Heart right ventricle (tissue), 16 donors: Measurements from ENCODE around the gene FUT3. TPM values are rescaled to one million over a fixed set of nuclear protein-coding genes. Genes with fewer than 3 reads are reported as not detected.

ENCODE experiments used
- ATAC-seq, 8 donors: fragments of 200-7000 bp; cut with Tn5 transposase; one replicate each; pipeline ENCODE4 v1.9.1; 2020; ENCODE audit warnings: mild to moderate bottlenecking in 8 of 8, moderate library complexity in 8 of 8, moderate number of reproducible peaks in 1 of 8
- DNase-seq, 2 donors: peaks; one replicate each; pipeline ENCODE4 v3.0.0-alpha.2; 2020
- H3K27ac ChIP-seq, 10 donors: fragments of 200-600 bp; sonication (generic) in 2 of 10; one replicate each; pipeline versions ENCODE4 v1.5.0 to v1.8.0; 2020 to 2022; ENCODE audit warnings: mild to moderate bottlenecking in 3 of 10
- H3K27me3 ChIP-seq, 7 donors: fragments of 200-600 bp; one replicate each; pipeline ENCODE4 v1.8.0; 2021 to 2022; ENCODE audit warnings: mild to moderate bottlenecking in 2 of 7
- H3K36me3 ChIP-seq, 9 donors: fragments of 200-600 bp; sonication (generic) in 1 of 9; one replicate each; pipeline versions ENCODE4 v1.5.0 to v1.8.0; 2020 to 2022; ENCODE audit warnings: mild to moderate bottlenecking in 2 of 9
- H3K4me1 ChIP-seq, 9 donors: fragments of 200-600 bp; sonication (generic) in 1 of 9; one replicate each; pipeline versions ENCODE4 v1.5.0 to v1.8.0; 2020 to 2022; ENCODE audit warnings: mild to moderate bottlenecking in 4 of 9
- H3K4me3 ChIP-seq, 10 donors: fragments of 200-600 bp; sonication (generic) in 2 of 10; one replicate each; pipeline versions ENCODE4 v1.5.0 to v1.8.0; 2020 to 2022; ENCODE audit warnings: mild to moderate bottlenecking in 7 of 10, moderate library complexity in 2 of 10
- H3K9me3 ChIP-seq, 11 donors: fragments of 200-600 bp in 10 of 11; sonication (generic) in 2 of 11; one replicate each; pipeline versions ENCODE4 v1.5.0 to v1.8.0; 2013 to 2022; ENCODE audit warnings: mild to moderate bottlenecking in 2 of 11, control low read depth in 1 of 11, moderate library complexity in 1 of 11
- CTCF ChIP-seq, 9 donors: fragments of 200-600 bp; sonication (generic) in 2 of 9; IDR thresholded peaks; one replicate each; pipeline versions ENCODE4 v1.5.0 to v1.8.0; 2021 to 2022; ENCODE audit warnings: antibody characterized with exemption in 9 of 9, mild to moderate bottlenecking in 5 of 9, moderate library complexity in 1 of 9
- WGBS, 2 donors: extraction: QIAGEN DNeasy Blood & Tissue Kit; methylation state at CpG; one replicate each; pipeline ENCODE4 v1.1.7; 2013; ENCODE audit warnings: inconsistent platforms in 1 of 2; 5-methylcytosine and 5-hydroxymethylcytosine counted together
- intact Hi-C, 10 donors: fragments of 100-400 bp; cut with DNase I; formaldehyde crosslinking; loops; one replicate each; pipeline versions ENCODE4 v1.11.1 to v1.14.2; 2022
- polyA plus RNA-seq, 2 donors: library from polyadenylated mRNA; stranded (reverse); fragments of 200-250 nt; gene quantifications; one replicate each; pipeline ENCODE4 v1.2.3, GENCODE V29; 2013
- total RNA-seq, 10 donors: library from RNA; stranded (reverse); fragmentation: NEBNext Ultra II Directional in 3 of 10; extraction: Animal tissue kit (Norgen Biotek cat#: 25700) in 3 of 10; gene quantifications; one replicate each; pipeline versions ENCODE4 v1.2.1 to v1.2.4, GENCODE V29; 2021 to 2023
- donor health status: Arrhythmogenic right ventricular cardiomyopathy.
- donor health status: ischemic (EF 13 %, LVEDD 7.1; RV severe dilation, severe dysfunction).
- donor health status: healthy with polysubstance abuse.
- donor health status: DM: no; HTN: yes; CAD: no.
- donor health status: DM: no; HTN: no; CAD: no.
- donor health status: ischemic (EF 25% LVEDD 6.9; RV normal size, moderate dysfunction).
- donor health status: ischemic (EF 25% LVEDD 5.7; RV mildly dilated, moderate dysfunction).
- donor health status: healthy.
- donor health status: DM: yes; HTN: yes; CAD: no.
- donor health status: Ischemic cardiomyopathy.
- donor health status: ischemic (EF 35%, LVEDD 5.7; RV mildly dilated, moderate dysfunction).
- donor health status: nonischemic (EF 11% LVEDD 7.7; RV severe dilation, severe dysfunction).
- donor health status: DM: yes; HTN: yes; CAD: no.
- donor health status: PGD.
- donor health status: ischemic (EF 29% LVEDD 5.4; RV normal size, mild dysfunction).
- donor health status: nonischemic (EF 23%, LVEDD 6.1; RV moderate dilation, normal function).

The FUT3 gene
- total and polyA plus RNA-seq, 12 donors, result 0.01 TPM; not detected in 11

- DNase-seq, result peak; percentile 62 to 66
Observed at GRCh38 chr19:5893907-5894703, 42.9 kb upstream of the FUT3 start.

DNA sequence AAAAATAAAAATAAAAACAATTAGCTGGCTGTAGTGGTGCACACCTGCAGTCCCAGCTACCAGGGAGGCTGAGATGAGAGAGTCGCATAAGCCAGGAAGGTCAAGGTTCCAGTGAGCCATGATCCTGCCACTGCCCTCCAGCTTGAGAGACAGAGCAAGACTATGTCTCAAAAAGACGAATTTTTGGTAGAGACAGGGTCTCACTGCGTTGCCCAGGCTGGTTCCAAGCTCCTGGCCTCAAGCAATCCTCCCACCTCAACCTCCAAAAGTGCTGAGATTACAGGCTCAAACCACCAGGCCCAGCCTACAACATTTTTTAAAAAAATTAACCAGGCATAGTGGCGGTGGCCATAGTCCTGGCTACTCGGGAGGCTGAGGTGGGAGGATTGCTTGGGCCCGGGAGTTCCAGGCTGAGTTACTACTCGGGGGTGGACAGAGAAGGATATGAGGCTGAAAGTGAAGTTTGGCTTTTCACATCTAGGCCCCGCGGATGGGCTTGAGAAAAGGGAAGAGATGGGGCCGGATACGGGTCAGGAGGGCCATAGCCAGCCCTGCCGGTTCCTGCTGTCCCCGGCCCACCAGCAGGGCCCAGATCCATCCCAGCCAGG is 42.2 kb upstream of the FUT3 start:
- peaks cover 0 to 18% (median 10%) of the 10 kb centered on the region in 7 donors for H3K27me3 ChIP-seq
- no peak for TF ChIP-seq CTCF (IDR thresholded peaks at IDR 0.05)
- intact Hi-C loops, result loop anchor here (2.0 to 10.0 kb wide), 5 partner anchors 66 to 91 kb away; partner anchors contain the start of gene NRTN (in 8 of the 10)
- ATAC-seq (no peak), DNase-seq (no peak)
- H3K27ac ChIP-seq, result peak overlapping the region in 6 of 10 donors; percentile 56 to 97 (median 84)
- no peaks in the 10 kb centered on the region for H3K9me3 ChIP-seq
- WGBS, 2 donors, result 68 to 69% methylated on average over 13 of the region's 13 CpGs
- H3K36me3 ChIP-seq, result peaks cover 0 to 31% (median 16%) of the 10 kb centered on the region in 9 donors
- H3K4me3 ChIP-seq, result no peak overlapping the region
- peaks cover 9 to 57% (median 33%) of the 10 kb centered on the region in 9 donors for H3K4me1 ChIP-seq

More at GRCh38 chr19:5893907-5894703, 42.9 kb upstream of the FUT3 start:
- Histone ChIP-seq H3K27ac (peak overlapping the region in 9 of 10 donors; percentile 10 to 97 (median 76)), H3K4me1 (peaks cover 9 to 57% (median 33%) of the 10 kb centered on the region in 9 donors), H3K9me3 (no peaks in the 10 kb centered on the region), H3K36me3 (peaks cover 0 to 31% (median 16%) of the 10 kb centered on the region in 9 donors), H3K27me3 (peaks cover 0 to 18% (median 10%) of the 10 kb centered on the region in 7 donors), H3K4me3 (no peak overlapping the region)
- no peak for TF ChIP-seq CTCF (IDR thresholded peaks at IDR 0.05)
- intact Hi-C loops, result loop anchor here (2.0 to 10.0 kb wide), 5 partner anchors 67 to 92 kb away; partner anchors contain the start of gene NRTN (in 8 of the 10)
- 42 to 55% methylated on average over 28 of the region's 28 CpGs for WGBS, 2 donors
- ATAC-seq, result peak; percentile 46 to 84 (median 75)

DNA sequence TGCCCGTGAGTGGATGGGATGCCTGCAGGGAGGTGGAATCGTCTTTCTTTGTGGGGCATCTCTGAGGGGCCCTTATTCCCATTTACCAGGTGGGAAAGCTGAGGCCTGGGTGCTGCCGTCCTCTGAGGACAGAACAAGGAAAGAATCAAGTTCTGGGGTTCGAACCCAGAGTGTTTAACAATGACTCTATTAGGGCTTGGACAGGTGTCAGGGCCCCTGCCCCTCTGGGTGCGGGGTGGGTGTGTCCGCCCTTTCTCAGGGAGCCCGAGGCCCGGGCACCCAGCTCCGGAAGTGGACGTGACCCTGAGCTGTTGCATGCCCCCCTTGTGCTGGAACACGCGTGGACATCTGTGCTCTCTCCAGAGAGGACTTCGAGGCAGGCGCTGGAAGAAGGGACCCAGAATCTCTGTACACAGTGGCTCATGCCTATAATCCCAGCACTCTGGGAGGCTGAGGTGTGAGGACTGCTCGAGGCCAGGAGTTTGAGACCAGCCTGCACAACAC is 41.6 kb upstream of the FUT3 start:
- H3K9me3 ChIP-seq, result no peaks in the 10 kb centered on the region
- TF ChIP-seq CTCF (IDR thresholded peaks at IDR 0.05), result no peak
- ATAC-seq (no peak), DNase-seq (no peak)
- intact Hi-C loops, result loop anchor here (1.0 to 10.0 kb wide), 6 partner anchors 66 to 91 kb away; partner anchors contain the start of gene NRTN (in 8 of the 10)
- no peak overlapping the region for H3K4me3 ChIP-seq
- H3K27me3 ChIP-seq, result peaks cover 0 to 18% (median 10%) of the 10 kb centered on the region in 7 donors
- peaks cover 9 to 57% (median 33%) of the 10 kb centered on the region in 9 donors for H3K4me1 ChIP-seq
- peak overlapping the region in 6 of 10 donors; percentile 28 to 97 (median 84) for H3K27ac ChIP-seq
- peaks cover 0 to 31% (median 16%) of the 10 kb centered on the region in 9 donors for H3K36me3 ChIP-seq
- 57 to 58% methylated on average over 15 of the region's 15 CpGs for WGBS, 2 donors
